CD14-positive monocyte (primary cell): ENCODE measurements around the gene RCOR2. TPM values are rescaled to one million over a fixed set of nuclear protein-coding genes. Genes with fewer than 3 reads are reported as not detected.

Experiments used
- DNase-seq, 3 donors: peaks; one replicate each; pipeline ENCODE4 v3.0.0-alpha.2; 2011 to 2022
- H2AFZ ChIP-seq: 2 replicates; pipeline ENCODE4 v1.6.0; 2012; ENCODE audit warnings: mild to moderate bottlenecking, low read depth, low read length, inconsistent platforms; ENCODE audit not compliant: insufficient read depth, poor library complexity, severe bottlenecking
- H3K27ac ChIP-seq, 2 donors: 1 replicate in 1 of 2; 2 replicates in 1 of 2; pipeline ENCODE4 v1.5.1; 2012 to 2013; ENCODE audit warnings: low read length in 2 of 2, control low read depth in 1 of 2, inconsistent platforms in 1 of 2, low read depth in 1 of 2, mild to moderate bottlenecking in 1 of 2
- H3K27me3 ChIP-seq, 2 donors: one replicate each; pipeline versions ENCODE4 v1.6.0 to v1.6.1; 2011 to 2013; ENCODE audit warnings: low read length in 2 of 2; ENCODE audit not compliant: control insufficient read depth in 2 of 2, insufficient read depth in 2 of 2
- H3K36me3 ChIP-seq, 2 donors: replicated peaks in 1 of 2; 1 replicate in 1 of 2; 2 replicates in 1 of 2; pipeline versions ENCODE4 v1.5.1 to v1.6.1; 2012 to 2013; ENCODE audit warnings: low read length in 2 of 2, control low read depth in 1 of 2, inconsistent platforms in 1 of 2, mild to moderate bottlenecking in 1 of 2; ENCODE audit not compliant: insufficient read depth in 2 of 2, control insufficient read depth in 1 of 2
- H3K4me1 ChIP-seq, 2 donors: 1 replicate in 1 of 2; 2 replicates in 1 of 2; pipeline versions ENCODE4 v1.5.1 to v1.6.1; 2012 to 2013; ENCODE audit warnings: low read length in 2 of 2, control low read depth in 1 of 2, inconsistent platforms in 1 of 2, mild to moderate bottlenecking in 1 of 2, moderate library complexity in 1 of 2; ENCODE audit not compliant: insufficient read depth in 2 of 2, control insufficient read depth in 1 of 2
- H3K4me2 ChIP-seq: replicated peaks from 2 replicates; pipeline ENCODE3; 2012; ENCODE audit warnings: low read length, moderate library complexity, mild to moderate bottlenecking; ENCODE audit not compliant: poor library complexity, severe bottlenecking; ENCODE audit errors: extremely low read depth
- H3K4me3 ChIP-seq, 3 experiments: fragments of 200-600 bp in 1 of 3; sonication (generic) in 1 of 3; replicated peaks in 1 of 3; 1 replicate in 2 of 3; 2 replicates in 1 of 3; pipeline ENCODE4 v1.5.1; 2011 to 2013; ENCODE audit warnings: low read length in 3 of 3, mild to moderate bottlenecking in 3 of 3, control low read depth in 2 of 3, low read depth in 2 of 3, inconsistent platforms in 1 of 3, moderate library complexity in 1 of 3
- H3K79me2 ChIP-seq: 2 replicates; pipeline ENCODE4 v1.6.0; 2012; ENCODE audit warnings: mild to moderate bottlenecking, control low read depth, inconsistent platforms, low read length, moderate library complexity; ENCODE audit not compliant: insufficient read depth
- H3K9ac ChIP-seq: 2 replicates; pipeline ENCODE4 v1.6.0; 2017; ENCODE audit warnings: low read length, mild to moderate bottlenecking; ENCODE audit not compliant: insufficient read depth, poor library complexity, severe bottlenecking
- H3K9me3 ChIP-seq, 2 donors: replicated peaks in 1 of 2; 1 replicate in 1 of 2; 2 replicates in 1 of 2; pipeline versions ENCODE4 v1.5.1 to v1.6.1; 2012 to 2013; ENCODE audit warnings: low read length in 2 of 2, control low read depth in 1 of 2; ENCODE audit not compliant: control insufficient read depth in 1 of 2, insufficient read depth in 1 of 2
- H4K20me1 ChIP-seq: 2 replicates; pipeline ENCODE4 v1.6.0; 2012; ENCODE audit warnings: mild to moderate bottlenecking, low read length, control low read depth, moderate library complexity; ENCODE audit not compliant: insufficient read depth
- H3K27ac Mint-ChIP-seq, 7 donors: one replicate each; pipeline ENCODE4 v1.8.0; 2020; ENCODE audit warnings: mild to moderate bottlenecking in 7 of 7, mixed read lengths in 7 of 7, moderate library complexity in 6 of 7, inconsistent platforms in 2 of 7
- H3K27me3 Mint-ChIP-seq, 3 donors: one replicate each; pipeline ENCODE4 v1.8.0; 2021 to 2022; ENCODE audit warnings: low read depth in 3 of 3, mild to moderate bottlenecking in 3 of 3, mixed read lengths in 3 of 3, moderate library complexity in 3 of 3, inconsistent platforms in 1 of 3
- H3K36me3 Mint-ChIP-seq, 2 donors: one replicate each; pipeline ENCODE4 v1.8.0; 2020; ENCODE audit warnings: mixed read lengths in 2 of 2, inconsistent platforms in 1 of 2, mild to moderate bottlenecking in 1 of 2
- H3K4me1 Mint-ChIP-seq: one replicate; pipeline ENCODE4 v1.8.0; 2020; ENCODE audit warnings: mild to moderate bottlenecking, mixed read lengths
- H3K4me3 Mint-ChIP-seq, 2 donors: one replicate each; pipeline ENCODE4 v1.8.0; 2020; ENCODE audit warnings: mild to moderate bottlenecking in 2 of 2, mixed read lengths in 2 of 2, moderate library complexity in 1 of 2
- H3K9me3 Mint-ChIP-seq, 7 donors: one replicate each; pipeline ENCODE4 v1.8.0; 2020 to 2022; ENCODE audit warnings: mixed read lengths in 7 of 7, mild to moderate bottlenecking in 6 of 7, moderate library complexity in 6 of 7, inconsistent platforms in 2 of 7
- CTCF ChIP-seq: fragments of 200-600 bp; IDR thresholded peaks from one replicate; pipeline ENCODE4 v1.8.0; 2022; ENCODE audit warnings: antibody characterized with exemption, mild to moderate bottlenecking
- WGBS: methylation state at CpG from one replicate; pipeline ENCODE4 v1.1.5; 2013; ENCODE audit warnings: missing lambda C conversion rate; ENCODE audit not compliant: insufficient coverage; 5-methylcytosine and 5-hydroxymethylcytosine counted together
- intact Hi-C, 2 donors: fragments of 100-400 bp; cut with micrococcal nuclease; formaldehyde crosslinking; loops; one replicate each; pipeline versions ENCODE4 v1.15.0 to v1.15.1; 2023
- polyA plus RNA-seq, 3 donors: library from polyadenylated mRNA; depleted of rRNA in 1 of 3; unstranded in 2 of 3; stranded (reverse) in 1 of 3; fragments of 300-500 nt in 2 of 3; fragments of >200 nt in 1 of 3; fragmentation: Illumina TruSeq in 2 of 3; gene quantifications; 1 replicate in 2 of 3; 2 replicates in 1 of 3; pipeline ENCODE4 v1.2.3, GENCODE V29; 2012 to 2021

The RCOR2 gene
- polyA plus RNA-seq, 3 donors = not detected

DNA sequence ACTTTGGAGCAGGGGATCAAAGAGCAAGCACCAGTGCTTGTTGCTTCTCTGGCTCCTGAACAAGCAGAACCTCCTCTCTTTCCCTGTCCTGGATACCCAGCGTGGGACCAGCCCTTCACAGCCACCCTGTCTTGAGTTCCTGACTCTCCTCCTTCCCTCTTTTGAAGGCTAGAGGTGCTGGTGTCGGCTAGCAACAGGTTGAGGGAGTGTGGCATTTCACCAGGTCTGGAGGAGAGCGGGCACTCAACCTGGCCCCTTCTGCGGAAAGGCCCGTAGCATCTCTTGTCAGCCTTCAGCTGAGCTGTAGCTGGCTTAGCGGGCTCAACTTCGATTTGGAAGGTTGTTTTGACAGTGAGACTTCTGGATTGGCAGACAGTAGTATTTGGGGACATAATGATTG lies 26.6 kb downstream of the RCOR2 start:
- peaks cover 99% of the 10 kb centered on the region for H4K20me1 ChIP-seq
- no peaks in the 10 kb centered on the region for H3K9me3 ChIP-seq
- H3K4me1 Mint-ChIP-seq = peaks cover 67% of the 10 kb centered on the region
- no peak overlapping the region for H3K9ac ChIP-seq
- H3K4me3 ChIP-seq = no peak overlapping the region
- H3K4me2 ChIP-seq = no peak overlapping the region
- H3K4me3 Mint-ChIP-seq = no peak overlapping the region
- no peak overlapping the region for H2AFZ ChIP-seq
- peaks cover 23 to 44% of the 10 kb centered on the region in 2 donors for H3K36me3 Mint-ChIP-seq
- no peaks in the 10 kb centered on the region for H3K9me3 Mint-ChIP-seq
- H3K4me1 ChIP-seq = peaks cover 41 to 48% of the 10 kb centered on the region in 2 donors
- H3K79me2 ChIP-seq = peaks cover 97% of the 10 kb centered on the region
- no peak for TF ChIP-seq CTCF
- DNase-seq = no peak
- 91% methylated on average over 6 of the region's 7 CpGs for WGBS
- H3K27ac Mint-ChIP-seq = peak overlapping the region in 4 of 7 donors; percentile 18 to 80 (median 49)
- no peaks in the 10 kb centered on the region for H3K27me3 ChIP-seq
- H3K27me3 Mint-ChIP-seq = peaks cover 0 to 4% (median 2%) of the 10 kb centered on the region in 3 donors
- intact Hi-C loops = no loop called here
- H3K36me3 ChIP-seq = peaks cover 27 to 54% of the 10 kb centered on the region in 2 donors
- H3K27ac ChIP-seq = peak overlapping the region in 1 of 2 donors; percentile 81

DNA sequence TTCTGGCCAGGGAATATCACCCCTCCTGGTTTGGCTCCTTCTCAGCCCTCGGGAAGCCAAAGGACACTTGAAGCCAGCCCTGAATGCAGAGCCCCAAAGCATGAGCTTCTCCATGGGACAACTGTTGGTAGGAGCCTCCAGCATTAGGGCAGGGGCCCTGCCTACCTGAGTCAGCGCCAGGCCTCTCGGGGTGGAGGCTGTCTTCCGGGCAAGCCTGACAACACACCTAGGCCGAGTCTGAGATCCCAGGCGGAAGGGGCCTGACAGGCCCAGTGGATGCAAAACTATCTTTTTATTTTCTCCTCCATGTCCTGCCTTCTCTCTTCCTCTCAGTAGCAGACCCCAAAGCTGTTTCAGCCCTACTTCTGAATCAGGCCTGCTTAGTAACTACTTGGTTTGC lies 27.6 kb downstream of the RCOR2 start:
- DNase-seq = no peak
- Histone ChIP-seq H4K20me1 (peaks cover 99% of the 10 kb centered on the region), H2AFZ (no peak overlapping the region), H3K4me1 (peaks cover 41 to 48% of the 10 kb centered on the region in 2 donors), H3K9me3 (no peaks in the 10 kb centered on the region), H3K27me3 (no peaks in the 10 kb centered on the region), H3K36me3 (peaks cover 22 to 53% of the 10 kb centered on the region in 2 donors), H3K4me3 (no peak overlapping the region), H3K27ac (peak overlapping the region; percentile 51 to 81), H3K79me2 (peaks cover 98% of the 10 kb centered on the region), H3K4me2 (no peak overlapping the region), H3K9ac (peak overlapping the region; percentile 53)
- no peaks in the 10 kb centered on the region for H3K9me3 Mint-ChIP-seq
- H3K4me3 Mint-ChIP-seq = peak overlapping the region in 1 of 2 donors; percentile 77
- intact Hi-C loops = loop anchor here in 1 of 2 donors (5.0 kb wide), 1 partner anchor 52 kb away; the partner anchor contains the start of gene MARK2
- no peak for TF ChIP-seq CTCF
- H3K4me1 Mint-ChIP-seq = peaks cover 74% of the 10 kb centered on the region
- peaks cover 17 to 45% of the 10 kb centered on the region in 2 donors for H3K36me3 Mint-ChIP-seq
- H3K27ac Mint-ChIP-seq = peak overlapping the region in 4 of 7 donors; percentile 61 to 96 (median 86)
- WGBS = 94% methylated on average over 6 of the region's 6 CpGs
- H3K27me3 Mint-ChIP-seq = peaks cover 0 to 4% (median 2%) of the 10 kb centered on the region in 3 donors
